GM10266 (cell line): ENCODE measurements around the gene DIPK1B.

Experiments
- DNase-seq: peaks from one replicate; pipeline ENCODE4 v3.0.0; 2012; ENCODE audit errors: extremely low spot score
- TF ChIP-seq, protein P1 (sequence below): IDR thresholded peaks from 2 replicates; pipeline ENCODE4 v1.5.1; 2012; ENCODE audit warnings: mild to moderate bottlenecking, low read depth; ENCODE audit not compliant: control insufficient read depth, insufficient read depth; ENCODE audit errors: missing control alignments

The DIPK1B gene

DNA sequence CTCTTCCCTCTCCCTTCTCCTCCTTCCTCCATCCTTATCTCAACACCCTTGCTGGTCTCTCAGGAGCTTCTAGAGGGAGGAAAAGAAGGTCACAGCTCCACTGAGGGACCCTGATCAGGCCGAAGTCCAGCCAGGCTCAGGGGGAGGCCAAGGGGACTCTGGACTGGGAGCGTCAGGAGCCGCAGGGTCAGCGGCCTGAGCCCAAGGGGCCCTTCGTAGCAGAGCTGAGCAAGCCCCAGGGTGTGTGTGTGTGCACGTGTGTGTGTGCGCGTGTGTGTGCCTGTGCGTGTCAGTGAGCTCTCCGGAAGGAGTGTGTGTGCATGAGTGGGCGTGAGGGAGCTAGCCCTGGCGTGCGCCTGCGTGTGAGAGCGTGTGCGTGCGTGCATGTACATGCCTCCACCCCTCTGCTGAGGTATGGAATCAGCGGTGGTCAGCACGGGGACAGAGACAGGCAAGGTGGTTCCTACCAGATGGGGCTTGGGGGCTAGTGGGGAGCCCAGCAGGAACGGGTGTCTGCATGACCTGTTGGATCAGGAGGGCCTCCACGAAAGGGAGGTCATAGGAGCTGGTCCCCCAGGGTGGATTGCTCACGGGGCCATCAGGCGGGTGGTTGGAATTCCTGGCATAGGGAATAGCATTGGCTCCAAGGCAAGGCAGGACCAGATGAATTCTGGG lies 15.1 kb upstream of the DIPK1B start:
- DNase-seq: no peak
- TF ChIP-seq, protein P1, sequence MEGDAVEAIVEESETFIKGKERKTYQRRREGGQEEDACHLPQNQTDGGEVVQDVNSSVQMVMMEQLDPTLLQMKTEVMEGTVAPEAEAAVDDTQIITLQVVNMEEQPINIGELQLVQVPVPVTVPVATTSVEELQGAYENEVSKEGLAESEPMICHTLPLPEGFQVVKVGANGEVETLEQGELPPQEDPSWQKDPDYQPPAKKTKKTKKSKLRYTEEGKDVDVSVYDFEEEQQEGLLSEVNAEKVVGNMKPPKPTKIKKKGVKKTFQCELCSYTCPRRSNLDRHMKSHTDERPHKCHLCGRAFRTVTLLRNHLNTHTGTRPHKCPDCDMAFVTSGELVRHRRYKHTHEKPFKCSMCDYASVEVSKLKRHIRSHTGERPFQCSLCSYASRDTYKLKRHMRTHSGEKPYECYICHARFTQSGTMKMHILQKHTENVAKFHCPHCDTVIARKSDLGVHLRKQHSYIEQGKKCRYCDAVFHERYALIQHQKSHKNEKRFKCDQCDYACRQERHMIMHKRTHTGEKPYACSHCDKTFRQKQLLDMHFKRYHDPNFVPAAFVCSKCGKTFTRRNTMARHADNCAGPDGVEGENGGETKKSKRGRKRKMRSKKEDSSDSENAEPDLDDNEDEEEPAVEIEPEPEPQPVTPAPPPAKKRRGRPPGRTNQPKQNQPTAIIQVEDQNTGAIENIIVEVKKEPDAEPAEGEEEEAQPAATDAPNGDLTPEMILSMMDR: no peak

DNA sequence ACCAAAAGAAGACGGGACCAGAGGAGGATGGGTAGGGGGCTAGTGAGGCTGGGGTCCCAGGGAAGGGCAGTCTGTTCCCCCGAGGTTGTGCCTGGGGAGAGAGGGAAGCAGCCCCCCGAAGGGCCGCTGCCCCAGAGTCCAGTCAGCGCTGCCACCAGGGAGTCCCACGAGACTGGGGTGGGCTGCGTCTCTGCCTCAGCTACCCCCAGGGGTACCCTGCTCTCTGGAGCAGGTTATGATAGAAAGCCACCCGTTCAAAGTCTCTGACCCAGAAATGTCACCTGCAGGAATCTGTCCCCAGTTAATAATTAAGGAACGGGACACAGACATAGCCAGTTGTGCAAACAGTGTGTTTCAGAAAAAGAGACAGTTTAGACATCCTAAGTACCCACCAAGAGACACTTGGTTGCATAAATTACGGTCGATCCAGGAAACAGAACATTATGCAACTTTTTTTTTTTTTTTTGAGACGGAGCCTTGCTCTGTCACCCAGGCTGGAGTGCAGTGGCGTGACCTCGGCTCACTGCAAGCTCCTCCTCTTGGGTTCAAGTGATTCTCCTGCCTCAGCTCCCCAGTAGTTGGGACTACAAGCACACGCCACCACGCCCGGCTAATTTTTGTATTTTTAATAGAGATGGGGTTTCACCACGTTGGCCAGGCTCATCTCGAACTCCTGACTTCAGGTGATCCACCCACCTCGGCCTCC lies 14.4 kb upstream of the DIPK1B start:
- TF ChIP-seq, protein P1: no peak

DNA sequence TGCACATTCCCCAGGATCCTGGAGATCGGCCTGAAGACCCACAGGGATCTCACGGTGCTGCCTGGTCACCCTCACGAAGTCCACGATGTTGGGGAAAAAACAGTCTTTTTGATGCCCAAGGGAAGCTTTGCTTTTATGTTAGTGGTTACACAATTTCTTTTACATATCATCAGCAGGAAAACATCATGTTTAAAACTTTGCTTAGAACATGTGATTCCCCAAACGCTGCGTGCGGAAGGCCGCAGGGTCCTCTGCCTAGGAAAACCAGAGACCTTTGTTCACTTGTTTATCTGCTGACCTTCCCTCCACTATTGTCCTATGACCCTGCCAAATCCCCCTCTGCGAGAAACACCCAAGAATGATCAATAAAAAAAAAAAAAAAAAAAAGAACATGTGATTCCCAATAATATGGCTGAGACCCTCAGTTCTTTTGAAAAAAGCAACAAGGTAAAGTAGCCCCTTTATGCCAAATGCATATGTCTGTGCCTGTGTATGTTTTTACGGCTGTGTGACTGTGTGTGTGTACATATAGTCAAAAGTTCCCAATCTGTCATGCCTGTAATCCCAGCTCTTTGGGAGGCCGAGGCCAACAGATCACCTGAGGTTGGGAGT lies 13.6 kb upstream of the DIPK1B start:
- TF ChIP-seq, protein P1: no peak
- DNase-seq: no peak

More for the DNA sequence above, 14.4 kb upstream of the DIPK1B start:
- DNase-seq: no peak

DNA sequence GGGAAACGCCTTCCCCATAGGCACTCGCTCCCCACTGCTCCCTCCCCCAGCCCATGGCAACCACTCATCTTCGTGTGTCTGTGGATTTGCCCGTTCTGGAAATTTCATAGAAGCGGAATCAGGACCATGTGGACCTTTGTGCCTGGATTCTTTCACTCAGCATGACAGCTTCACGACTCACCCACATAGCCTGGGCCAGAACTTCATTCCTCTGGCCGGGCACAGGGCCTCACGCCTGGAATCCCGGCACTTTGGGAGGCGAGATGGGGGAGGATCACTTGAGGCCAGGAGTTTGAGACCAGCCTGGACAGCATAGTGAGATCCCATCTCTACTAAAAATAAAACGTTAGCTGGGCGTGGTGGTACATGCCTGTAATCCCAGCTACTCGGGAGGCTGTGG lies 12.1 kb upstream of the DIPK1B start:
- TF ChIP-seq, protein P1: no peak
- no peak for DNase-seq

DNA sequence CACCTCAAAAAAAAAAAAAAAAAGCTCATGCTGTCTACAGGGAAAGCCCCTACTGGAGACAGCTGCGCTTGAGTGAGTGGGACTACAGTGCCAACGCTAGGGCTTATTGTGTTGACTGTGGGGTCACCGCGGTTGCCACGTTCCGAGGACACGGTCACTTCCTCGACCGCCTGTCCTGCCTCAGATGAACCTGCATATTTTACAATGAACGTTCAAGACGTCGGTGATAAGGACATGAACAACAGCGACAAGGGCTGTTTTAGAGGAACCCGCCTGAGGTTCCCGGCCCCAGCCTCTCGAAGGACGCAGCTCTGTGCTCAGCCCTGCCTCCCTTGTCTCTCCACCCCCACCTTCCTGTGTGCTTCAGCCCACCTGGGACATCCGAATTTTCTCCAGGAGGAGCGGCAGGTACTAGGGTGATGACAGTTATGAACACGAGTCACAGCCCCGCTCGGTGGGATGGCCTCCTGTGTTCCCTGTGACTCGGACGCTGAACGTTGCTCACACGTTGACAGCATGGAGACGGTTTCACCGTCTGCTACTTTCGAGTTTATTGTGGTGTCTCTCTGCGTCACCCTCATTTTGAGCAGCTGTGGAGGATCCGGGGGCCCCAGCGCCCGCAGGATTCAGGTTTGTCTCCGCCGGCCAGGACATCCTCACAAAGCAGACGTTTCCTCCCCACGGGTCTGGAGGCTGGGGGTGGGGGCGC lies 11.3 kb upstream of the DIPK1B start:
- TF ChIP-seq, protein P1: no peak
- DNase-seq: peak; percentile 85

DNA sequence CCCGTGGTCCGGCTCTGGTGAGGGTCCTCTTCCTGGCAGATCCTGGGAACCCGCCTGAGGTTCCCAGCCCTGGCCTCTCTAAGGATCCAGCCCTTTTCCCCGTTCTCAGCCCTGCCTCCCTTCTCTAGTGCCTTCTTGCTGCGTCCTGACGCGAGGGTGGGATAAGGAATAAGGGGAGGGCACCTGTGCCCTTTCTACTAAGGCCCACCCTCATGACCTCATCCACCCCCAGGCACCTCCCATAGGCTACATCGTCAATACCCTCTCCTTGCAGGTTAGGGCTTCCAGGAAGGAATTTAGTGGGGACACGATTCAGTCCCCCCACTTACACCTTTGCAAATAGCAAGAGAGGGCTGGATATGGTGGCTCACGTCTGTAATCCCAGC lies 10.7 kb upstream of the DIPK1B start:
- no peak for DNase-seq
- TF ChIP-seq, protein P1: no peak
